Lung (tissue), 12 donors: Measurements from ENCODE around the gene EXOC4. TPM values are rescaled to one million over a fixed set of nuclear protein-coding genes. Genes with fewer than 3 reads are reported as not detected.

Experiments used
- ATAC-seq: fragments of 200-7000 bp; cut with Tn5 transposase; one replicate; pipeline ENCODE4 v1.9.1; 2020; ENCODE audit warnings: moderate number of reproducible peaks; ENCODE audit not compliant: insufficient read depth, low FRiP score
- DNase-seq, 3 donors: peaks; one replicate each; pipeline ENCODE4 v3.0.0-alpha.2; 2013 to 2017
- H3K27ac ChIP-seq, 2 donors: one replicate each; pipeline ENCODE4 v1.5.1; 2013; ENCODE audit warnings: mild to moderate bottlenecking in 2 of 2, moderate library complexity in 2 of 2, control low read depth in 1 of 2, inconsistent platforms in 1 of 2, low read depth in 1 of 2, low read length in 1 of 2
- H3K27me3 ChIP-seq, 3 donors: one replicate each; pipeline ENCODE4 v1.5.1; 2013; ENCODE audit warnings: low read length in 2 of 3; ENCODE audit not compliant: control insufficient read depth in 3 of 3, insufficient read depth in 3 of 3
- H3K36me3 ChIP-seq, 4 donors: one replicate each; pipeline ENCODE4 v1.5.1; 2013; ENCODE audit warnings: low read length in 4 of 4, mild to moderate bottlenecking in 1 of 4, moderate library complexity in 1 of 4; ENCODE audit not compliant: control insufficient read depth in 4 of 4, insufficient read depth in 4 of 4
- H3K4me1 ChIP-seq, 5 donors: one replicate each; pipeline ENCODE4 v1.5.1; 2013; ENCODE audit warnings: low read length in 5 of 5, mild to moderate bottlenecking in 2 of 5, moderate library complexity in 1 of 5; ENCODE audit not compliant: control insufficient read depth in 5 of 5, insufficient read depth in 5 of 5
- H3K4me3 ChIP-seq: one replicate; pipeline ENCODE4 v1.5.1; 2013; ENCODE audit warnings: mild to moderate bottlenecking, control low read depth, moderate library complexity
- H3K9ac ChIP-seq, 2 donors: one replicate each; pipeline ENCODE4 v1.5.1; 2013; ENCODE audit warnings: low read length in 2 of 2, control low read depth in 1 of 2; ENCODE audit not compliant: insufficient read depth in 1 of 2
- H3K9me3 ChIP-seq, 4 donors: one replicate each; pipeline ENCODE4 v1.5.1; 2013; ENCODE audit warnings: low read length in 3 of 4, mild to moderate bottlenecking in 1 of 4, moderate library complexity in 1 of 4; ENCODE audit not compliant: control insufficient read depth in 4 of 4, insufficient read depth in 3 of 4
- whole genome bisulfite sequencing, 2 donors: extraction: QIAGEN DNeasy Blood & Tissue Kit; methylation state at CpG; one replicate each; pipeline ENCODE4 v1.1.7; 2013; 5-methylcytosine and 5-hydroxymethylcytosine counted together
- polyA plus RNA-seq, 2 donors: library from polyadenylated mRNA; stranded (reverse); fragments of 200-250 nt; gene quantifications; one replicate each; pipeline ENCODE4 v1.2.1, GENCODE V29; 2013
- total RNA-seq, 2 donors: library from RNA; depleted of rRNA in 1 of 2; stranded (reverse); fragments of >200 nt in 1 of 2; gene quantifications; one replicate each; pipeline ENCODE4 v1.2.1, GENCODE V29; 2014 to 2021
- TF ChIP-seq, protein P1 (sequence below): IDR thresholded peaks from 2 replicates; pipeline ENCODE4 v1.5.1; 2012; ENCODE audit warnings: mild to moderate bottlenecking; ENCODE audit errors: control extremely low read depth, extremely low read depth
- donor health status: control.
- donor health status: control.
- donor health status: Bipolar disorder and iron deficiency.
- donor health status: healthy.
- donor health status: DM: yes; HTN: yes; CAD: no.

EXOC4 gene
- total and polyA plus RNA-seq, 4 donors, result 10.3 to 232 (median 47.4) TPM

DNA sequence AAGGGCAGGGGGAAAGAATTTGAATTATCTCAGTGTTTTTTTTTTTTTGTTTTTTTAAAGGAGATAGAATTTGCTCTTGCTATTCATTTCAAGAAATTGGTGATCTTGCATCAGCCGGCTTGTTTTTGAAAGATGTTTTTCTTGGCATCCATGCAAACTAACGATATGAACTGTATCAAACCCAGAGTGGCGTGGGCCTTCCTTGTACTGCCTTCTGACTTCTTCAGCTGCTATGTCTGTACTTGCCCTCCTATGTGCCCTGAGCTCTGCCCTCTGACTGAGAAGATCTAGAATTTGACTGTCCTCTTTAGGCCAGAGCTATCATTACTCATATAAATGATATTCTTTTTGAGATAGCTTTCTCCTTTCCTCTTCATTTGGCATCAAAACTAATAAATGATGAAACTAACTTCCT, 183.1 kb downstream of the EXOC4 start:
- no peak overlapping the region for H3K4me3 ChIP-seq
- peak in 2 of 3 donors; percentile 49 to 70 for DNase-seq
- peaks cover 0 to 5% (median 0%) of the 10 kb centered on the region in 5 donors for H3K4me1 ChIP-seq
- 67 to 85% methylated on average over 3 of the region's 3 CpGs for WGBS, 2 donors
- no peaks in the 10 kb centered on the region for H3K9me3 ChIP-seq
- no peak overlapping the region for H3K9ac ChIP-seq
- no peaks in the 10 kb centered on the region for H3K27me3 ChIP-seq
- H3K36me3 ChIP-seq, result no peaks in the 10 kb centered on the region
- TF ChIP-seq, protein P1, sequence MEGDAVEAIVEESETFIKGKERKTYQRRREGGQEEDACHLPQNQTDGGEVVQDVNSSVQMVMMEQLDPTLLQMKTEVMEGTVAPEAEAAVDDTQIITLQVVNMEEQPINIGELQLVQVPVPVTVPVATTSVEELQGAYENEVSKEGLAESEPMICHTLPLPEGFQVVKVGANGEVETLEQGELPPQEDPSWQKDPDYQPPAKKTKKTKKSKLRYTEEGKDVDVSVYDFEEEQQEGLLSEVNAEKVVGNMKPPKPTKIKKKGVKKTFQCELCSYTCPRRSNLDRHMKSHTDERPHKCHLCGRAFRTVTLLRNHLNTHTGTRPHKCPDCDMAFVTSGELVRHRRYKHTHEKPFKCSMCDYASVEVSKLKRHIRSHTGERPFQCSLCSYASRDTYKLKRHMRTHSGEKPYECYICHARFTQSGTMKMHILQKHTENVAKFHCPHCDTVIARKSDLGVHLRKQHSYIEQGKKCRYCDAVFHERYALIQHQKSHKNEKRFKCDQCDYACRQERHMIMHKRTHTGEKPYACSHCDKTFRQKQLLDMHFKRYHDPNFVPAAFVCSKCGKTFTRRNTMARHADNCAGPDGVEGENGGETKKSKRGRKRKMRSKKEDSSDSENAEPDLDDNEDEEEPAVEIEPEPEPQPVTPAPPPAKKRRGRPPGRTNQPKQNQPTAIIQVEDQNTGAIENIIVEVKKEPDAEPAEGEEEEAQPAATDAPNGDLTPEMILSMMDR, result no peak
- ATAC-seq, result no peak
- H3K27ac ChIP-seq, result no peak overlapping the region

DNA sequence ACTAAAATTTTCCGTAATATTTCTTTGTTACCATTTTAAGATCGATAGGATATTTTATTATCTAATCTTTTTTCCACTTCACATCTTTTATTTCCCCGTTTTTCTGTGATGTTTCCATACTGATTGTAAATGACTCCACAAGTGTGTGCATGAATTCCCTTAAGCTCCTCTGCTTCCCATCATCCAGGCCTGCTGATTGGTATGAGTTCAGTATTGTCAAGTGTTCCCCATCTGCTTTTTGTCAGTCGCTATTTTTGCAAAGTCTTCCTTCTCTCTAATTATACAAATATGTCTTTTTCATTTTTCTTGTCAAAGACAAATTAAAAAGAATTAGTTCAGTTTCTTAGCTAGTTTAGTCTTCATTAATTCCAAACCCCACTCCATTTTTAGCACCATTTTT, 184.7 kb downstream of the EXOC4 start:
- Histone ChIP-seq H3K36me3 (no peaks in the 10 kb centered on the region), H3K27ac (no peak overlapping the region), H3K27me3 (no peaks in the 10 kb centered on the region), H3K9me3 (no peaks in the 10 kb centered on the region), H3K4me1 (peaks cover 0 to 5% (median 0%) of the 10 kb centered on the region in 5 donors), H3K4me3 (no peak overlapping the region), H3K9ac (no peak overlapping the region)
- ATAC-seq (no peak), DNase-seq (no peak)
- TF ChIP-seq, protein P1, result no peak
- 95 to 96% methylated on average over 4 of the region's 4 CpGs for WGBS, 2 donors

DNA sequence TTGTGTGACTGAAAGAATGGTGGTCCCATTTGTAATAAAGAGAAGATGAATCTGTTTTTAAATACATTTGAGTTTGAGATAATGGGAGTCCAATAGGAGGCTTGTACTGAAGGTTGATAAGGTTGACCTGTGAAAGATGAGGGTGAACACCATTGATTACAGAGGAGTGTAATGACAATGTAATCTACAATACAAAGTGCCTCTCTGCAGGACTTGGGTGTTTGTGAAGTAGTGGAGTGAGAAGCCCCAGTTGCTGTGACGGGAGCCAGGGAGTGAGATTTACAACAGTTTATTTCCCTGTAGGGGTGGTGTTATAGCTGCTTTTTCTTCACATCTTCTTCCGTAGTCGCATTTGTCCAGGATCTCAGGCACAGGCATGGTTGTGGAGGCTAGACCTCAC, 189.9 kb downstream of the EXOC4 start:
- Histone ChIP-seq H3K27me3 (no peaks in the 10 kb centered on the region), H3K36me3 (no peaks in the 10 kb centered on the region), H3K4me3 (no peak overlapping the region), H3K9me3 (no peaks in the 10 kb centered on the region), H3K4me1 (no peaks in the 10 kb centered on the region), H3K27ac (no peak overlapping the region), H3K9ac (no peak overlapping the region)
- 98 to 99% methylated on average over 3 of the region's 3 CpGs for whole genome bisulfite sequencing, 2 donors
- DNase-seq, result no peak
- TF ChIP-seq, protein P1, result no peak
- ATAC-seq, result no peak

- no peak for DNase-seq
- H3K27ac ChIP-seq, result no peak overlapping the region
- 96 to 97% methylated on average over 6 of the region's 6 CpGs for WGBS, 2 donors
- H3K27me3 ChIP-seq, result no peaks in the 10 kb centered on the region
- no peaks in the 10 kb centered on the region for H3K4me1 ChIP-seq
- no peak overlapping the region for H3K4me3 ChIP-seq
- no peak overlapping the region for H3K9ac ChIP-seq
- no peak for ATAC-seq
- H3K9me3 ChIP-seq, result no peaks in the 10 kb centered on the region
- TF ChIP-seq, protein P1, result no peak
- H3K36me3 ChIP-seq, result no peaks in the 10 kb centered on the region
These were observed 192.7 kb downstream of the EXOC4 start for GRCh38 chr7:133445617-133446016.
